ENCODE measurements around the gene SND1.

SND1 gene

DNA sequence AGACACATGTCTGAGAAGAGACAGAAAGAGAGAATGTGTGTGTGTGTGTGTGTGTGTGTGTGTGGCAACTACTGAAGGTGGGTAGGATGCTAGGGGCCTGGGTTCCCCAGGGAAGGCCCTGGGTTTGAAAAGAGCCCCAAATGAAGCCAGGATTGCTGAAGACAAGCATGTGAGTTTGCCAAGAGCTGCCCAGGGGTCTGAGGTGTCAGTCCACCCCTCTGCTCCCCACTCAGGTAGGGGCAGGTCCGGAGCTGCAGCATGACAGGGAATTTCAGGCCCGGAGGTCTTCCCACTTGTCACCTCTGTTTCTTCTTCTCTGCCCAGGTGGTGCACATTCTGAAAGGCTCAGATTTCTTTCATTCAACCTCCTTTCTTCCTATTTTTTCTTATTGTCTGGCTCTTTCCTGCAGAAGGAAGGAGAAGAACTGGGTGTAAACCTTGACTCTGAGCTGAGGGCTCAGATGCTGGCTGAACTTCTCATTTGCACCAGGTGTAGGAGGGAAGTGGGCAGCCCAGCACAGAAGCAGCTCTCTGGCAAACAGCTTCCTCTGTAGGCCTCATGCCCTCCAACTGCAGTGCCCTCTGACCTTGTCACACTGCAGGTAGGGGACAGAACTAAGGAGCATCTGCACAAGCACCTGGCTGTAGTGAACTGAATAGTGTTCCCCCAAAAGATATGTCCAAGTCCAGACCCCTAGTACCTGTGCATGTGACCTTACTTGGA, 458.8 kb downstream of the SND1 start:
- TF ChIP-seq, protein P1, sequence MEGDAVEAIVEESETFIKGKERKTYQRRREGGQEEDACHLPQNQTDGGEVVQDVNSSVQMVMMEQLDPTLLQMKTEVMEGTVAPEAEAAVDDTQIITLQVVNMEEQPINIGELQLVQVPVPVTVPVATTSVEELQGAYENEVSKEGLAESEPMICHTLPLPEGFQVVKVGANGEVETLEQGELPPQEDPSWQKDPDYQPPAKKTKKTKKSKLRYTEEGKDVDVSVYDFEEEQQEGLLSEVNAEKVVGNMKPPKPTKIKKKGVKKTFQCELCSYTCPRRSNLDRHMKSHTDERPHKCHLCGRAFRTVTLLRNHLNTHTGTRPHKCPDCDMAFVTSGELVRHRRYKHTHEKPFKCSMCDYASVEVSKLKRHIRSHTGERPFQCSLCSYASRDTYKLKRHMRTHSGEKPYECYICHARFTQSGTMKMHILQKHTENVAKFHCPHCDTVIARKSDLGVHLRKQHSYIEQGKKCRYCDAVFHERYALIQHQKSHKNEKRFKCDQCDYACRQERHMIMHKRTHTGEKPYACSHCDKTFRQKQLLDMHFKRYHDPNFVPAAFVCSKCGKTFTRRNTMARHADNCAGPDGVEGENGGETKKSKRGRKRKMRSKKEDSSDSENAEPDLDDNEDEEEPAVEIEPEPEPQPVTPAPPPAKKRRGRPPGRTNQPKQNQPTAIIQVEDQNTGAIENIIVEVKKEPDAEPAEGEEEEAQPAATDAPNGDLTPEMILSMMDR (IDR thresholded peaks at IDR 0.05; ENCODE audit: low read depth, low read length, missing control alignments) = no peak
- no peak for DNase-seq (ENCODE audit: low read depth)
- in situ Hi-C loops (cut with HindIII; ENCODE audit: low sequenced_read_pairs) = no loop called here
- no peak overlapping the region for H3K4me3 ChIP-seq (ENCODE audit: low read depth, low read length)

DNA sequence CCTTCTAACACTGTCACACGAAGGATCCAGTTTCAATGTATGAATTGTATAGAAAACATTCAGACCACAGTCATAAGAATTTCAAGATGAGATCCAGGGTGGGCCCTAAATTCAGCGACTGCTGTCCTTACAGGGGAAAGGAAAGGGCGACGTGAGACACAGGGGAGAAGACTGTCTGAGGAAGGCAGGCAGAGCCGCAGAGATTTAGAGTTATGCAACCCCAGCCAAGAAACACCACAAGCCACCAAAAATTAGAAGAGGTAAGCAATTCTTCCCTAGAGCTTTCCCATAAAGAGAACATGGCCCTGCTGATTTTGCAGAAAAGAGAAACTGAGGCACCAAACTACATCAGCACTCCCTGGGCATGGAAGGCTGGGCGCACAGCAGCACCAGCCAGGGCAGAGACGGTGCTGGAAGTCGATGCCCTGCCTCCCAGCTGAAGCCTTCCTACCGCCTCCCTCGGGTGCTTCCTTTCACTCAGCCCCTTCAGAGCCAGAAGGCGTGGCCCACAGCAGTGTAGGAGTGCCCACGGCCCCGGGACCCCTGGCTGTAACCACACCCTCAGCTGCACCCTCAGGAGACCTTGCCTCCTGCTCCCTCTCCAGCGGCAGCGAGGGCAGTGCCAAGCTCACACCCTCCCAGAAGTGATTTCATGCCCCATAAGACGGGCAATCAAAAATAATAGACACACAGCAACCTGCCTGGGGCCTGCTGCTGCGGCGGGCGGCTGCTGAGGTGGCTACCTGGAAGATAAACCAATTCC, 460.2 kb downstream of the SND1 start:
- in situ Hi-C loops (cut with HindIII; ENCODE audit: low sequenced_read_pairs) = no loop called here
- DNase-seq (ENCODE audit: low read depth) = no peak
- TF ChIP-seq, protein P1 (IDR thresholded peaks at IDR 0.05; ENCODE audit: low read depth, low read length, missing control alignments) = no peak
- no peak overlapping the region for H3K4me3 ChIP-seq (ENCODE audit: low read depth, low read length)

DNA sequence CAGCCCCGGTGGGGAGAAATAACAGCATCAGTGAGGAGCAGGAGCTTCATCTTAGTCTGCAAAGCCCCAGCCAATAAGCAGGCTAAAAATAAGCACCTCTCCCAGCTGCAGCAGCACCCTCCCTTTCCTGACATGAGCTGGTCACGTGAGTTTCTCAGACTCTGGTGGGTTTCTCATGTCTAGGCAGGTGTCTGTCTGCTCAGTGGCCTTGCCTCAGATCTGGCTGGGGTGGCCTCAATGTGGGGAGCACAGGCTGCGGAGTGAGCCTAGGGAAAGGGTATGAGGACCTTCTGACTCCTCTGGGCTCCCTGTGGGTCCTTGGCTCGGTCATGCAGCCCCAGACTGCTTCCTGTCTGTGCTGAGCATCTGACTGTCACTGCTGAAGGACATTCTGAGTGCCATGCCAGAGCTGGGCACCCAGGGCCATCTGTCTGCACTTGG, 460.8 kb downstream of the SND1 start:
- H3K4me3 ChIP-seq (ENCODE audit: low read depth, low read length) = no peak overlapping the region
- no peak for DNase-seq (ENCODE audit: low read depth)
- in situ Hi-C loops (cut with HindIII; ENCODE audit: low sequenced_read_pairs) = no loop called here
- TF ChIP-seq, protein P1 (IDR thresholded peaks at IDR 0.05; ENCODE audit: low read depth, low read length, missing control alignments) = no peak

DNA sequence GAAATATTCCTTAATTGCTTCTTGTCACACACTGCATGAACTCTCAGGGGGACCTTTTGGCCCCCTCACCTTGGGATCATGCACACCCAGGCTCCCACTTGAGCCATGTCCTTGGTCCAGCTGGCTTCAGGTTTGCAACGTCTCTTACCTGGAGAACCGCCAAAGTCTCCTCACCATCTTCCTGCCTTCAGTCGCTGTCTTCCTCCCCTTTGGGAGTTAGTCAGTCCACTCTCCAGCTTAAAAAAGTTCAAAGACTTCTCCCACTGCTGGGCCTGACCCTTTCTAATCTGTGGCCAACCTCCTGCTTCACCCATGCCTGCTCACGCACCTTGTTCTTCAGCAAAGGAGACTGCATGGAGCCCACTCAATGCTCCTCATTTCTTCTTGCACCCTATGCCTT, 461.8 kb downstream of the SND1 start:
- TF ChIP-seq, protein P1 (IDR thresholded peaks at IDR 0.05; ENCODE audit: low read depth, low read length, missing control alignments) = no peak
- H3K4me3 ChIP-seq (ENCODE audit: low read depth, low read length) = no peak overlapping the region
- no peak for DNase-seq (ENCODE audit: low read depth)
- in situ Hi-C loops (cut with HindIII; ENCODE audit: low sequenced_read_pairs) = no loop called here

DNA sequence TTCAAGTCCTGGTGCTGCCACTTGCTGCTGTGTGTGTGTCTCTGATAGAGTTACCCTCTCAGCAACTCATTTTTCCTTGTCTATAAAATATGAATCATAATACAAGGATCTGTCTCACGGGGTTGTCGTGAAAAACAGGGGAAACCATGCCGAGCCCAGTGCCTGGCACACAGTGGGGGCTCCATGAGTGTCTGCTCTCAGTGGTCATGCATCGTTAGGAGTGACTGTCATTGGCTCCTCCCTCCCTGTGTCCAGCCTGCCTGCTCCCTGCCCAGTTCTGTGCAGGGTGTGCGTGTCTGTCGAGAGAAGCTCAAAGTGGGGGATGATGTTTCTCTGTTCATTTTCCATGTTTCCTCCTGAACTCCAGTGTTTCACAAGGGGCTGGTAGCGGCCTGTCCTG, 462.8 kb downstream of the SND1 start:
- H3K4me3 ChIP-seq (ENCODE audit: low read depth, low read length) = no peak overlapping the region
- no peak for DNase-seq (ENCODE audit: low read depth)
- in situ Hi-C loops (cut with HindIII; ENCODE audit: low sequenced_read_pairs) = no loop called here
- TF ChIP-seq, protein P1 (IDR thresholded peaks at IDR 0.05; ENCODE audit: low read depth, low read length, missing control alignments) = no peak

DNA sequence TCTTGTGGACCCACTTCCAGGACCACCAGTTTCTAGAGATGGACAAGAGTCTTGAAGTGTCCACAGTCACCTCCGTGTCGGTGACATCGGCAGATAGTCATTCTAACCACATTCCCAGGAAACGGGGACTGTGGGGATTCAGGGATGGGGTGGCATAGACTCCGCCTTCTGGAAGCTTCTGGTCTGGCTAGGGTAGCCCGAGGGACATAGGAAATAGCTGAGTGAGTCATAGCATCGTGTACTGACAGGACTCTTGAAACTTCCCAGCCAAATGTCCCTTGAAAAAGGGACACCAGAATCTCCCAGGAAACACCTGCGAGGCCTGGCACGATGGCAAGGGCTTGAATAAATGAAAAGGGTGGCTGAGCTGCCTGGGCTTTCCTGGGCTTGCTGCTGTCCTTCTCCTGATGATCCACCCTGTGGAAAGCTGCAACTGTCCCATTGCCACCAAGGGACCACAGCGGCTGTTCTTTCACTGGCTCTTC, 463.4 kb downstream of the SND1 start:
- H3K4me3 ChIP-seq (ENCODE audit: low read depth, low read length) = no peak overlapping the region
- TF ChIP-seq, protein P1 (IDR thresholded peaks at IDR 0.05; ENCODE audit: low read depth, low read length, missing control alignments) = no peak

More for the DNA sequence above, 463.4 kb downstream of the SND1 start:
- DNase-seq (ENCODE audit: low read depth) = no peak
- in situ Hi-C loops (cut with HindIII; ENCODE audit: low sequenced_read_pairs) = no loop called here

Measured in astrocyte of the cerebellum (primary cell).